ENCODE measurements around the gene ZNF335.
A peak's percentile ranks its signal among the peaks of the same experiment; 100 is the strongest.
"Not testable (repeated sequence)": the region's sequence is repeated elsewhere in the genome, so short reads cannot be mapped to it uniquely, and the experiment has no call there.

Gene ZNF335

GRCh38 chr20:46000262-46000996 lies 28.4 kb upstream of the ZNF335 start:
- peak; percentile 68 for DNase-seq

GRCh38 chr20:45999557-46000261 lies 27.7 kb upstream of the ZNF335 start:
- peak; percentile 32 for DNase-seq

GRCh38 chr20:45998761-45999160 lies 26.8 kb upstream of the ZNF335 start:
- no peak for DNase-seq

GRCh38 chr20:45998337-45998736 lies 26.3 kb upstream of the ZNF335 start:
- peak; percentile 42 for DNase-seq

GRCh38 chr20:45997187-45997586 lies 25.2 kb upstream of the ZNF335 start:
- DNase-seq: no peak

GRCh38 chr20:45995495-45996097 lies 23.6 kb upstream of the ZNF335 start:
- DNase-seq: not testable (repeated sequence)

GRCh38 chr20:45994761-45995493 lies 22.9 kb upstream of the ZNF335 start:
- peak; percentile 53 for DNase-seq

- peak; percentile 99 for DNase-seq
These were observed 21.4 kb upstream of the ZNF335 start for GRCh38 chr20:45993197-45993951.

- peak; percentile 26 for DNase-seq
These were observed 19.6 kb upstream of the ZNF335 start for GRCh38 chr20:45991616-45992015.

GRCh38 chr20:45988830-45989229 lies 16.8 kb upstream of the ZNF335 start:
- DNase-seq: not testable (repeated sequence)

GRCh38 chr20:45987108-45987780 lies 15.2 kb upstream of the ZNF335 start:
- DNase-seq: peak; percentile 92

GRCh38 chr20:45985573-45985972 lies 13.6 kb upstream of the ZNF335 start:
- DNase-seq: no peak

- peak; percentile 77 for DNase-seq
These were observed 11.3 kb upstream of the ZNF335 start for GRCh38 chr20:45983279-45983743.

- no peak for DNase-seq
These were observed 9.3 kb upstream of the ZNF335 start for GRCh38 chr20:45981261-45981660.

- DNase-seq: no peak
These were observed 4.1 kb upstream of the ZNF335 start for GRCh38 chr20:45976086-45976485.

- DNase-seq: no peak
These were observed 3.7 kb upstream of the ZNF335 start for GRCh38 chr20:45975686-45976085.

- DNase-seq: no peak
These were observed 3.0 kb upstream of the ZNF335 start for GRCh38 chr20:45974896-45975565.

GRCh38 chr20:45972500-45973183 lies 639 bp upstream of the ZNF335 start:
- no peak for DNase-seq

GRCh38 chr20:45971425-45971674 lies 653 bp downstream of the ZNF335 start:
- DNase-seq: no peak

- DNase-seq: no peak
These were observed 1.2 kb downstream of the ZNF335 start for GRCh38 chr20:45970646-45971424.
